ENCODE data around the gene TCF12. TPM values are rescaled to one million over a fixed set of nuclear protein-coding genes. Genes with fewer than 3 reads are reported as not detected.

The TCF12 gene
- polyA plus RNA-seq, 1 donor (not counting 4 experiments of a cell fraction or from before 2014, with no cell fraction given) = 48.3 TPM

DNA sequence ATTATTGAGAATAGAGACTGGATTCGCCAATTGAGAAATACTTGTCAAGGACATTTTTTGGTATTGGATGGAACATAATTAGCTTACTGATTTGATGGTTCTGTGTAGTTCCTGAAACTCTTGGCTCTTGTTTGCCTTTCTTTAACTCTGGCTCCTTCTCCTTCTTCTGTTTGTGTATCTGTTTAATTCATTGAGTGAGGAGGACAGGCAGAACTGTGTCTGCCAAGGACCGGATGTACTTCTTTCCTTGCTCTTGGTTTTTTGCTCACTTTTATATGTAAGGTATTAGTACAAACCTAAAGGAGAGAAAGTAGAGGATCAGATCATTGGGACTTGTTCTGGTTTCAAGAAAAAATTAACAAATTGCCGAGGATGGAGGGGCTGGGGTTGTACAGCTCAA lies 48.9 kb downstream of the TCF12 start:
- Histone ChIP-seq H3K4me3 (ENCODE audit: control insufficient read depth in 2 of 3, extremely low read depth in 1 of 3, insufficient read depth in 2 of 3, low read depth in 1 of 3, low read length in 3 of 3) (no peak overlapping the region), H3K9me3 (ENCODE audit: control insufficient read depth, low read depth, low read length) (no peaks in the 10 kb centered on the region), H3K27ac (ENCODE audit: control insufficient read depth, insufficient read depth, low read length) (no peak overlapping the region), H3K4me1 (ENCODE audit: control insufficient read depth, extremely low read depth, insufficient read depth, low read length) (peaks cover 15% of the 10 kb centered on the region), H4K20me1 (ENCODE audit: control insufficient read depth, extremely low read depth, insufficient read depth, low read length) (no peaks in the 10 kb centered on the region), H3K27me3 (ENCODE audit: control insufficient read depth, extremely low read depth, insufficient read depth, low read length) (no peaks in the 10 kb centered on the region), H3K4me2 (ENCODE audit: control insufficient read depth, extremely low read depth, insufficient read depth, low read depth, low read length) (no peak overlapping the region), H3K9ac (ENCODE audit: control insufficient read depth, extremely low read depth, insufficient read depth, low read length) (no peak overlapping the region), H3K9me1 (ENCODE audit: control insufficient read depth, extremely low read depth, insufficient read depth, low read length) (peaks cover 4% of the 10 kb centered on the region), H2AFZ (ENCODE audit: control insufficient read depth, low read length) (no peak overlapping the region), H3K79me2 (ENCODE audit: control insufficient read depth, insufficient read depth, low read length) (peaks cover 86% of the 10 kb centered on the region), H3K36me3 (ENCODE audit: control insufficient read depth in 2 of 2, extremely low read depth in 1 of 2, insufficient read depth in 2 of 2, low read length in 2 of 2) (no peaks in the 10 kb centered on the region)
- no peak for FAIRE-seq
- dilution Hi-C loops (cut with MboI; ENCODE audit: extremely low pct_ligation_motif_present, low sequenced_read_pairs) = no loop called here
- no peak for DNase-seq (ENCODE audit: low read depth, low spot score)
- TF ChIP-seq EZH2 (IDR thresholded peaks at IDR 0.05; ENCODE audit: low read length) = no peak
- TF ChIP-seq, protein P1, sequence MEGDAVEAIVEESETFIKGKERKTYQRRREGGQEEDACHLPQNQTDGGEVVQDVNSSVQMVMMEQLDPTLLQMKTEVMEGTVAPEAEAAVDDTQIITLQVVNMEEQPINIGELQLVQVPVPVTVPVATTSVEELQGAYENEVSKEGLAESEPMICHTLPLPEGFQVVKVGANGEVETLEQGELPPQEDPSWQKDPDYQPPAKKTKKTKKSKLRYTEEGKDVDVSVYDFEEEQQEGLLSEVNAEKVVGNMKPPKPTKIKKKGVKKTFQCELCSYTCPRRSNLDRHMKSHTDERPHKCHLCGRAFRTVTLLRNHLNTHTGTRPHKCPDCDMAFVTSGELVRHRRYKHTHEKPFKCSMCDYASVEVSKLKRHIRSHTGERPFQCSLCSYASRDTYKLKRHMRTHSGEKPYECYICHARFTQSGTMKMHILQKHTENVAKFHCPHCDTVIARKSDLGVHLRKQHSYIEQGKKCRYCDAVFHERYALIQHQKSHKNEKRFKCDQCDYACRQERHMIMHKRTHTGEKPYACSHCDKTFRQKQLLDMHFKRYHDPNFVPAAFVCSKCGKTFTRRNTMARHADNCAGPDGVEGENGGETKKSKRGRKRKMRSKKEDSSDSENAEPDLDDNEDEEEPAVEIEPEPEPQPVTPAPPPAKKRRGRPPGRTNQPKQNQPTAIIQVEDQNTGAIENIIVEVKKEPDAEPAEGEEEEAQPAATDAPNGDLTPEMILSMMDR (optimal IDR thresholded peaks at IDR 0.05 in 1 of 3, IDR thresholded peaks at IDR 0.05 in 1 of 3, conservative IDR thresholded peaks at IDR 0.05 in 1 of 3; ENCODE audit: extremely low read depth in 1 of 3, insufficient read depth in 2 of 3, low read length in 3 of 3) = no peak

DNA sequence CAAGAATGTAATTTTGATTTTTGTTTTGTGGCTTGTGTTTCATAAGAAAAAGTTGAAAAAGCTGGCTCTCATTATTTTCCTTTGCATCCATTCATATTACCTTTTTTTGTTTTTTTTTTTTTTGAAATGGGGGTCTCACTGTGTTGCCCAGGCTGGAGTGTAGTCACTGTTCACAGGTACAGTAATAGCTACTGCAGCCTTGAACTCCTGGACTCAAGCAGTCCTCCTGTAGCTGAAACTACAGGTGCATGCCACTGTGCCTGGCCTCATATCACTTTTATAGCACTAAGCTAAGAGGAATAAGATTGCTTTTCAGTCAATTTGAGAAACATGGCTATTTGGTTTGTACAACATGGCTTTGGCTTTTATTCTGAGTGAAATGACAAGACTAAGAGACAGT lies 49.8 kb downstream of the TCF12 start:
- Histone ChIP-seq H2AFZ (ENCODE audit: control insufficient read depth, low read length) (no peak overlapping the region), H3K27ac (ENCODE audit: control insufficient read depth, insufficient read depth, low read length) (no peak overlapping the region), H3K36me3 (ENCODE audit: control insufficient read depth in 2 of 2, extremely low read depth in 1 of 2, insufficient read depth in 2 of 2, low read length in 2 of 2) (no peaks in the 10 kb centered on the region), H3K4me3 (ENCODE audit: control insufficient read depth in 2 of 3, extremely low read depth in 1 of 3, insufficient read depth in 2 of 3, low read depth in 1 of 3, low read length in 3 of 3) (no peak overlapping the region), H3K4me2 (ENCODE audit: control insufficient read depth, extremely low read depth, insufficient read depth, low read depth, low read length) (peak overlapping the region; percentile 72), H3K79me2 (ENCODE audit: control insufficient read depth, insufficient read depth, low read length) (peaks cover 89% of the 10 kb centered on the region), H3K9me3 (ENCODE audit: control insufficient read depth, low read depth, low read length) (no peaks in the 10 kb centered on the region), H3K9me1 (ENCODE audit: control insufficient read depth, extremely low read depth, insufficient read depth, low read length) (peaks cover 4% of the 10 kb centered on the region), H3K9ac (ENCODE audit: control insufficient read depth, extremely low read depth, insufficient read depth, low read length) (no peak overlapping the region), H3K4me1 (ENCODE audit: control insufficient read depth, extremely low read depth, insufficient read depth, low read length) (peaks cover 15% of the 10 kb centered on the region), H3K27me3 (ENCODE audit: control insufficient read depth, extremely low read depth, insufficient read depth, low read length) (no peaks in the 10 kb centered on the region), H4K20me1 (ENCODE audit: control insufficient read depth, extremely low read depth, insufficient read depth, low read length) (no peaks in the 10 kb centered on the region)
- TF ChIP-seq, protein P1 (optimal IDR thresholded peaks at IDR 0.05 in 1 of 3, IDR thresholded peaks at IDR 0.05 in 1 of 3, conservative IDR thresholded peaks at IDR 0.05 in 1 of 3; ENCODE audit: extremely low read depth in 1 of 3, insufficient read depth in 2 of 3, low read length in 3 of 3) = no peak
- TF ChIP-seq EZH2 (IDR thresholded peaks at IDR 0.05; ENCODE audit: low read length) = no peak
- FAIRE-seq = no peak
- DNase-seq (ENCODE audit: low read depth, low spot score) = no peak
- dilution Hi-C loops (cut with MboI; ENCODE audit: extremely low pct_ligation_motif_present, low sequenced_read_pairs) = no loop called here

Measured in keratinocyte (primary cell).